ENCODE data around the gene AVL9.

- TF ChIP-seq CTCF (IDR thresholded peaks at IDR 0.05) (no peak), POLR2A (IDR thresholded peaks at IDR 0.05) (no peak), POLR2AphosphoS5 (IDR thresholded peaks at IDR 0.05) (no peak), EP300 (IDR thresholded peaks at IDR 0.05) (no peak)
Observed at GRCh38 chr7:32542595-32542994, 47.3 kb downstream of the AVL9 start.

All from sigmoid colon (tissue), 4 donors.